GM21515 (cell line): ENCODE data around the gene CD59.
"Not testable (repeated sequence)": the region's sequence is repeated elsewhere in the genome, so short reads cannot be mapped to it uniquely, and the experiment has no call there.

Experiments
- ATAC-seq: cut with Tn5 transposase; IDR thresholded peaks from one replicate; pipeline ENCODE4 v1.9.1; 2021; ENCODE audit not compliant: unreplicated experiment

CD59 gene

GRCh38 chr11:33713856-33714398 lies 22.3 kb downstream of the CD59 start:
- ATAC-seq = no peak

- no peak for ATAC-seq
Observed at GRCh38 chr11:33713151-33713855, 22.9 kb downstream of the CD59 start.

- ATAC-seq = no peak
Observed at GRCh38 chr11:33712436-33712835, 23.8 kb downstream of the CD59 start.

GRCh38 chr11:33709466-33709865 lies 26.8 kb downstream of the CD59 start:
- no peak for ATAC-seq

GRCh38 chr11:33708985-33709384 lies 27.2 kb downstream of the CD59 start:
- no peak for ATAC-seq

- not testable (repeated sequence) for ATAC-seq
Observed at GRCh38 chr11:33707831-33708230, 28.4 kb downstream of the CD59 start.

- no peak for ATAC-seq
Observed at GRCh38 chr11:33706966-33707365, 29.3 kb downstream of the CD59 start.

GRCh38 chr11:33706546-33706945 lies 29.7 kb downstream of the CD59 start:
- no peak for ATAC-seq

- no peak for ATAC-seq
Observed at GRCh38 chr11:33704240-33705002, 31.8 kb downstream of the CD59 start.

- no peak for ATAC-seq
Observed at GRCh38 chr11:33703788-33704187, 32.4 kb downstream of the CD59 start.

GRCh38 chr11:33703234-33703633 lies 33.0 kb downstream of the CD59 start:
- no peak for ATAC-seq

GRCh38 chr11:33701302-33702230 lies 34.7 kb downstream of the CD59 start:
- ATAC-seq = no peak

- ATAC-seq = peak; percentile 90
Observed at GRCh38 chr11:33700502-33701271, 35.5 kb downstream of the CD59 start, which contains the start of gene C11orf91. TSS of gene C11orf91 (minus strand) at chr11:33700826. CDS start at chr11:33700740, 86 bp downstream.

GRCh38 chr11:33700063-33700501 lies 36.1 kb downstream of the CD59 start:
- ATAC-seq = no peak

GRCh38 chr11:33699515-33700062 lies 36.6 kb downstream of the CD59 start:
- ATAC-seq = no peak

- ATAC-seq = no peak
Observed at GRCh38 chr11:33698921-33699320, 37.3 kb downstream of the CD59 start.

- no peak for ATAC-seq
Observed at GRCh38 chr11:33697997-33698396, 38.2 kb downstream of the CD59 start.

GRCh38 chr11:33696931-33697638 lies 39.1 kb downstream of the CD59 start:
- ATAC-seq = no peak

GRCh38 chr11:33696411-33696810 lies 39.8 kb downstream of the CD59 start:
- no peak for ATAC-seq
